SK-N-SH treated with all-trans-retinoic acid at 6 μM for 48 hours (cell line): Measurements from ENCODE around the gene MYO3B.

Experiments used
- ATAC-seq: fragments of 200-7000 bp; cut with Tn5 transposase; 3 replicates; pipeline ENCODE4 v1.9.1; 2020; ENCODE audit warnings: mild to moderate bottlenecking, moderate library complexity
- BACH2 ChIP-seq: fragments of 250-450 bp; sonication (Bioruptor Pico); IDR thresholded peaks from 2 replicates; pipeline ENCODE4 v1.9.0; 2021; ENCODE audit warnings: mild to moderate bottlenecking, borderline replicate concordance
- CREB5 ChIP-seq: fragments of 250-450 bp; sonication (Bioruptor Pico); IDR thresholded peaks from 2 replicates; pipeline ENCODE4 v1.5.1; 2020; ENCODE audit warnings: low read depth, mild to moderate bottlenecking, moderate library complexity
- CSDC2 ChIP-seq: fragments of 250-450 bp; sonication (Bioruptor Pico); IDR thresholded peaks from 2 replicates; pipeline ENCODE4 v1.5.0; 2020; ENCODE audit warnings: mild to moderate bottlenecking, moderate library complexity
- CSRNP3 ChIP-seq: fragments of 250-450 bp; sonication (Bioruptor Pico); IDR thresholded peaks from 2 replicates; pipeline ENCODE4 v1.5.1; 2021; ENCODE audit warnings: mild to moderate bottlenecking, moderate library complexity
- GLIS3 ChIP-seq: fragments of 250-450 bp; sonication (Bioruptor Pico); IDR thresholded peaks from 2 replicates; pipeline ENCODE4 v1.5.0; 2020; ENCODE audit warnings: mild to moderate bottlenecking, moderate library complexity
- ISL1 ChIP-seq: fragments of 250-450 bp; sonication (Bioruptor Pico); IDR thresholded peaks from 2 replicates; pipeline ENCODE4 v2.1.2; 2022; ENCODE audit warnings: mild to moderate bottlenecking, moderate library complexity
- OSR1 ChIP-seq: fragments of 250-450 bp; sonication (Bioruptor Pico); IDR thresholded peaks from 2 replicates; pipeline ENCODE4 v1.8.0; 2022; ENCODE audit warnings: moderate library complexity, mild to moderate bottlenecking, inconsistent platforms
- PATZ1 ChIP-seq: fragments of 250-450 bp; sonication (Bioruptor Pico); IDR thresholded peaks from 2 replicates; pipeline ENCODE4 v1.8.0; 2020; ENCODE audit warnings: mild to moderate bottlenecking, moderate library complexity, borderline replicate concordance
- POU6F1 ChIP-seq: fragments of 250-450 bp; sonication (Bioruptor Pico); IDR thresholded peaks from 2 replicates; pipeline ENCODE4 v1.8.0; 2021; ENCODE audit warnings: low read depth, mild to moderate bottlenecking, moderate library complexity, borderline replicate concordance
- PPARA ChIP-seq: fragments of 250-450 bp; sonication (Bioruptor Pico); IDR thresholded peaks from 2 replicates; pipeline ENCODE4 v1.5.0; 2020; ENCODE audit warnings: mild to moderate bottlenecking, borderline replicate concordance
- RARB ChIP-seq: fragments of 250-450 bp; sonication (Bioruptor Pico); IDR thresholded peaks from 2 replicates; pipeline ENCODE4 v1.8.0; 2021; ENCODE audit warnings: mild to moderate bottlenecking, moderate library complexity
- SNAI2 ChIP-seq: fragments of 250-450 bp; sonication (Bioruptor Pico); IDR thresholded peaks from 2 replicates; pipeline ENCODE4 v1.5.0; 2020; ENCODE audit warnings: mild to moderate bottlenecking, moderate library complexity
- TOX ChIP-seq: fragments of 250-450 bp; sonication (Bioruptor Pico); IDR thresholded peaks from 2 replicates; pipeline ENCODE4 v1.8.0; 2021; ENCODE audit warnings: mild to moderate bottlenecking, moderate library complexity, borderline replicate concordance
- TSHZ2 ChIP-seq: fragments of 250-450 bp; sonication (Bioruptor Pico); IDR thresholded peaks from 2 replicates; pipeline ENCODE4 v1.5.0; 2020; ENCODE audit warnings: mild to moderate bottlenecking, moderate library complexity
- ZFP3 ChIP-seq: fragments of 250-450 bp; sonication (Bioruptor Pico); IDR thresholded peaks from 2 replicates; pipeline ENCODE4 v1.5.0; 2020; ENCODE audit warnings: mild to moderate bottlenecking, moderate library complexity
- ZNF565 ChIP-seq: fragments of 450-650 bp; formaldehyde crosslinking; conservative IDR thresholded peaks from 2 replicates; pipeline ENCODE4 v1.5.0; 2020; ENCODE audit warnings: low read depth, mild to moderate bottlenecking, moderate library complexity
- ZNF70 ChIP-seq: fragments of 450-650 bp; formaldehyde crosslinking; IDR thresholded peaks from 2 replicates; pipeline ENCODE4 v1.5.0; 2020; ENCODE audit warnings: mild to moderate bottlenecking, moderate library complexity
- ZNF8 ChIP-seq: fragments of 450-650 bp; formaldehyde crosslinking; IDR thresholded peaks from 2 replicates; pipeline ENCODE4 v1.5.0; 2020; ENCODE audit warnings: mild to moderate bottlenecking, moderate library complexity

The MYO3B gene

GRCh38 chr2:170394641-170395387 is 216.9 kb downstream of the MYO3B start (continued):
- TF ChIP-seq POU6F1: no peak
- no peak for TF ChIP-seq CSRNP3 (CRISPR knock-in tag)
- TF ChIP-seq, all 23 proteins: peak for 0

- TF ChIP-seq ZNF8 (CRISPR knock-in tag) (no peak), POU6F1 (no peak), ZNF70 (CRISPR knock-in tag) (no peak), RARB (no peak), ZNF565 (CRISPR knock-in tag) (no peak), ISL1 (no peak), OSR1 (CRISPR knock-in tag) (no peak), PPARA (CRISPR knock-in tag) (no peak), PATZ1 (CRISPR knock-in tag) (no peak), CSDC2 (no peak), BACH2 (CRISPR knock-in tag) (no peak), TSHZ2 (CRISPR knock-in tag) (no peak), ZFP3 (CRISPR knock-in tag) (no peak), CSRNP3 (CRISPR knock-in tag) (no peak), TOX (CRISPR knock-in tag) (no peak), GLIS3 (CRISPR knock-in tag) (no peak), SNAI2 (CRISPR knock-in tag) (no peak), CREB5 (CRISPR knock-in tag) (no peak)
- peak; percentile 71 for ATAC-seq
Observed at GRCh38 chr2:170396799-170397459, 219.0 kb downstream of the MYO3B start.
